Limb (tissue), 2 donors: ENCODE results near the gene SHBG.
"Not testable (repeated sequence)": the region's sequence is repeated elsewhere in the genome, so short reads cannot be mapped to it uniquely, and the experiment has no call there.

ENCODE experiments used
- DNase-seq, 2 donors: peaks; one replicate each; pipeline ENCODE4 v3.0.0-alpha.2; 2016; ENCODE audit errors: extremely low spot score in 2 of 2

The SHBG gene

DNA sequence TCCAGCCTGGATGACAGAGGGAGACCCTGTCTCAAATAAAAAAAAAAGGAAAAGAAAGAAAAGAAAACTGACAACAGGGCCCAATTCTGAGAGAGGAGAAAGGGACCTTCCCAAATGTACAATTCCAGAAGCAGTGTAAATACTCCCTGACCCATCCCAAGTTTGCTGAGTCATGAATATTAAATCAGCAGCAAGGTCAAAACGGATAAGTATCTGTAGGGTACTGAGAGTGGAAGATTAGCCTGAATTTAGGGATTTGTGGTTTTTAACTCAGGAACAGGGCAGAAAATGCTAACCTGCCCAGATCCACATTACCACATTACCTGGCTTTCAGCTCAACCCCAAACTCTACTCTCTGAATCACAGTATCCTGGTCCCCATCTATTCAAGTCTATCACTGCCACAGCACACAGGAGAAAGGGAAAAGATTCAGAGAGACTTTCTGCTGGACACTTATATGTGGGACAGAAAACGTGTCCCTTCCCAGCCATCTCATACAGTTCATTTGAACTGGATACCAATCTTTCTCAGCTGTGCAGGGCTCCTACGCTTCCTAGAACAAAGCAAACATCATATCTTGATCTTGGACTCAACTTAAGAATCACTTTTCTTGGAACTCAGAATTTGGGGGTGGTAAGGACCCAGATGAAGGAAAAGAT, 18.2 kb upstream of the SHBG start:
- DNase-seq: no peak

DNA sequence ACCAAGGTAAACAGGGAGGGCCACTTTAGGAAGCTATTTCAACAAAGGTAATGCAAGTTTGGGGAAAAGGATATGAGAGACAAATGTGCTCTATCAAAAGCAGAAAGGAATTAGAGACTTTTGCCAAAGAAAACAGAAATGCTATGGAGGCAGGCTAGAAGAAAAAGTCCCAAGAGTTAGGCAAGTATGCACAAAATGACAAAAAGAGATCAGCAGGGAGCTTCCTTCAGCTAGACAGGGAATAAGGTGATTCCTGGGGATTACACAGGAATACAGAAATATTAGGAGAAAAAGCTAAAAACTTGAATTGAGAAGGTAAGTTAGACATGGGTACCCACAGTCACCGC, 17.7 kb upstream of the SHBG start:
- DNase-seq: no peak

DNA sequence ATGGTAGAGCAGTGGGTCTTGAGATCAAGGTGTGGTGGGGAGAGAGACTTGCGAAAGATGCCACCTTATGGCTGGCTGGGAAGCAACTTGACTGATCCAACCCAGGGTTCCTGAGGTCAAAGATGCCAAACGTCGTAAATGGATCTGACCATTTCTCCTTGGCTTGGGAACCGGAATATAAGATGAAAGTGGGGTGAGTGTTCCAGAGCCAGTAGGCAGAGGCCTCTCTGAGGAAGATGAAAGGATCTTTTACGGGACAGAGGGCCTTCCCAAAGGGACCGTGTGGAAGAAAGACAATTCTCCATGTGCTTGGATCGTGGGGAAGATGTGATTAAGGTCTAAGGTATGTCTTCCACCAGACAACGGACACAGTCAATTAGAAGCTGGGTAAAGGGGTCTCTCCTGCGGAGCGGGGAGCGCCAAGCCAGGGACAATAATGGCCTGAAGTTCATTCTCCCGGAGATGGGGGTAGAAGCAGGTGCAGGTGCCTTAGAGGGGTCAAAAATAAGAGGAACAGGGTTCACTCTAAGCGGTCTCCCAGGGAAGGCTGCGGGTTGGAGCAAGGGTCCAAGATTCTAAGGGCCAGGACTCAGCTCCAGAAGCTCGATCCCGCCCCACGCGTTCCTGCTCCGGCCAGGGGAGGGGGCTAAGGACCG, 16.0 kb upstream of the SHBG start:
- DNase-seq: peak in 1 of 2 donors; percentile 21

DNA sequence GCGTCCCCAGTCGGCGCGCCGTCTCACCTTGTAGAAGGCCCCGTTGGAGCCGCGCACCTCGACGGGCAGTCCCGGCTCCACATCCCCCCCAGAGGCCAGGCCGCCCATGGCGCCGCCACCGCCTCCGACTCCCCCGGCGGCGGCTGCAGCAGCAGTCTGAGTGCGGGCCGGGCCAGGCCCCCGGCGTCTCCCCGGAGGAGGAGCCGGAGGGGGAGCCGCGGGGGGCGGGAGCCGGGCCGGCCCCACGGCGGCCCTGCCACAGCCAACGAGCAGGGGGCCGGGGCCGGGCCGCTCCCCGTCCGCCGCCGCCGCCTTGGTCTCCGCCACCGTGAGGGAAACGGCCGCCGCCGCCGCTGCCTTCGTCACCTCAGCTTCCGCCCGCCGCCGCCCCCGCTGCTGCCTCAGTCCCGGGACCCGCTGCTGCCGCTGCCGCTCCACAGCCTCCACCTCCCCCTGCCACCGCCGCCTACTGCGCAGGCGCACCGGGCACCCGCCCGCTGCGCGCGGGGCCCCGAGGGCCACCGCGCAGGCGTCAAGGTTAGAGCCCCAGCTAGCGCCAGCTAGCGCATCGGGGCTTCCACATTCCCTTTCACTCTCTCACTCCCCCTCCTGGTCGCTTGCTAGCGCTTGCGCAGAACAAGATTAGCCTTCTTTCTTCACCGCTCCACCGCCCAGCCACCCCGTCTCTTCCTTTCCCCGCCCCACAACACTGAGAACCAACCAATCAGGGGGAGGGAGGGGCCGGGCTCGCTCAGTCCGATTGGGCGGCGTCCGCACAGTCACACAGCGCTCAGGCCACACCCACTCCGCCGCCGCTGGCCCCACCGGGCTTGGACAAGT, 15.3 kb upstream of the SHBG start, which contains the start of gene FXR2:
FXR2 (minus strand) TSS at position 473 of the 840 bp plus-strand sequence; CDS start at position 108, 365 bp downstream.
- peak; percentile 100 for DNase-seq

DNA sequence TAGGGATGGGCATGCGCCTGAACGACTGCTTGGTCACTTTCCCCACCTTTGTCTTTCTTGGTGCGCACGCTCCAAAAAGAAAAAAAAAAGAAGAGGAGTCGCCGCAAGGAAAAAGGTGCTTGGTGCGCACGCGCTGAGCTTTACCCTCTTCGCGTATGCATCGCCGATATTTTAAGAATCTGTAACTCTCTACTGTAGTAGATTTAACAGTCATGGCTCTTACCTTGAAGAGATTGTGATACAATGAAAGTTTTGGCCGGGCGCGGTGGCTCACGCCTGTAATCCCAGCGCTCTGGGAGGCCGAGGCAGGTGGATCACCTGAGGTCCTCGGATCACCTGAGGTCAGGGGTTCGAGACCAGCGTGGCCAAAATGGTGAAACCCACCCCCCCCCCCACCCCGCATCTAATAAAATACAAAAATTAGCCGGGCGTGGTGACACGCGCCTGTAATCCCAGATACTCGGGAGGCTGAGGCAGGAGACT, 14.6 kb upstream of the SHBG start:
- DNase-seq: no peak

DNA sequence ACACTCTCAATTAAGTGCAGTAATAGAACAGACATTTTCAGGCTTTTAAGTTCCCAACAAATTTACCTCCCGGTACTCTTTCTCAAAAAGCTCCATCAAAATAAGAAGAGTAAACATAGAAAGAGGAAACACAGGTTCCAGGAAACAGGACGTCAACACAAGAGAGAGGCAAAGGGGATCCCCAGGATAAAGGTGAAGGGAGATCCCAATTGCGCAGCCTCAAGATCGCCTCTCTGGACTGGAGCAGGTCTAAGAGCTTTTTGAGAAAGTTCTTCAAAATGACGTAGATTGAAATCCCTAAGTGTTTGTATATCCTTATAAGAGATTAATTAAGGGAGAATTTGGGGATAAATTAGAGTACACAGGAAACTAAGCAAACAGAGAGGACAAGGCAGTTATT, 11.3 kb upstream of the SHBG start:
- DNase-seq: no peak

DNA sequence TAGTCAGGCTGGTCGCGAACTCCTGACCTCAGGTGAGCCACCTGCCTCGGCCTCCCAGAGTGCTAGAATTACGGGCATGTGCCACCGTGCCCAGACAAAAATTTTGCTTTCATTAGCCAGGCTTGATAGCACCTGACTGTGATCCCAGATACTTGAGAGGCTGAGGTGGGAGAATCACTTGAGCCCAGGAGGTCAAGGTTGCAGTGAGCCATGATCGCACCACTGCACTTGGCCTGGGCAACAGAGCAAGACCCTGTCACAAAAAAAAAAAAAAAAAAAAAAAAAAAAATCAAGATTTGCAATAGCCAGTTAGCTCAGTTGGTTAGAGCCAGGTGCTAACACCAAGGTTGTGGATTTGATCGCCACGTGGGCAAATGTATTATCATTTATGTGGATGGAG, 9.1 kb upstream of the SHBG start:
- no peak for DNase-seq

DNA sequence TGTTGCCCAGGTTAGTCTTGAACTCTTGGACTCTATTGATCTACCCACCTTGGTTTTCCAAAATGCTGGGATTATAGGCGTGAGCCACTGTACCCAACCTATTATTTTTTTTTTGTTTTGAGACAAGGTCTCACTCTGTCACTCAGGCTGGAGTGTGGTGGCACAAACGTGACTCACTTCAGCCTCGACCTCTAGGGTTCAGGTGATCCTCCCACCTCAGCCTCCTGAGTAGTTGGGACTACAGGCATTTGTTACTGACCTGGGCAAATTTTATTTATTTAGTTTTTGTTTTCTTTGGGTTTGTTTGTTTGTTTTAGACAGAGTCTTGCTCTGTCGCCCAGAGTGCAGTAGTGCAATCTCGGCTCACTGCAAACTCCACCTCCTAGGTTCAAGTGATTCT, 6.3 kb upstream of the SHBG start:
- DNase-seq: no peak

DNA sequence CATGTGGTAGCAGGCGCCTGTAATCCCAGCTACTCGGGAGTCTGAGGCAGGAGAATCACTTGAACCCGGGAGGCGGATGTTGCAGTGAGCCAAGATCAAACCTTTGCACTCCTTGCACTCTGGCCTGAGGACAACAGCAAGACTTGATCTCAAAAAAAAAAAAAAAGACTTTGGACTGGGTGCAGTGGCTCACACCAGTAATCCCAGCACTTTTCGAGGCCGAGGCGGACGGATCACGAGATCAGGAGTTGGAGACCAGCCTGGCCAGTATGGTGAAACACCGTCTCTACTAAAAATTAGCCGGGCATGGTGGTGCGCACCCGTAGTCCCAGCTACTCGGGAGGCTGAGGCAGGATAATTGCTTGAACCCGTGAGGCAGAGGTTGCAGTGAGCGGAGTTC, 4.2 kb upstream of the SHBG start:
- not testable (repeated sequence) for DNase-seq

DNA sequence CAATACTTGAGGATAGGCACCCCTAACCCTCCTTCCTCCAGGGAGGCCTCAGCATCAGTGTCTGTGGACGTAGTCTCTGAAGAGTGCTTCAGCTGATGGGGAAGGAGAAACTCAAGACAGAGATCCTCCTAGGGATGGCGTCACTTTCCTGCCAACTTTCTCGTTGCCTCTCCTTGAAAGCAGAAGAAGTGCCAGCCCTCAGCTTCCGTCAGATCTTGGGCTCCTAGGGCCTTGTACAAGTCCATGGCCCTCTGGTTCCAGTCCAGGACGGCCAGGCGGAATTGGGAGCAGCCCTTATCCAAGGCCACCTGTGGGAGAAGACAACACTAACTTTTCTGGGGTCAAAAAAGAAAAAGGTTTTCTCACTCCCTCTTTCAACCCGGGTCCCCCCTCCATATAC, 3.6 kb upstream of the SHBG start:
- no peak for DNase-seq

DNA sequence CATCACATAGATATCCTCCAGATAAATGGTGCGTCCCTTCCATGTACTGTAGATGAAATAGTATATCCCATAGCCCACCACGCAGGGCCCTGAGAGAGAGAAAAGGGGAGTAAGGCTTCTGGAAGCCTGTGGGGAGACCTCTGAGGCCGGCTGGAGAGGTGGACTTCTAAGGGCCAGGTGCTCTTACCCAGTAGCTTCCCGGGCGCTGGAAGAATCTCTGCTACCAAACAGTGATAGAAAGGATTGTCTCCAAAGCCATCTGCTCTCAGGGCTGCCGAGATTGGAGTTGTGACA, 3.0 kb upstream of the SHBG start:
- DNase-seq: no peak

DNA sequence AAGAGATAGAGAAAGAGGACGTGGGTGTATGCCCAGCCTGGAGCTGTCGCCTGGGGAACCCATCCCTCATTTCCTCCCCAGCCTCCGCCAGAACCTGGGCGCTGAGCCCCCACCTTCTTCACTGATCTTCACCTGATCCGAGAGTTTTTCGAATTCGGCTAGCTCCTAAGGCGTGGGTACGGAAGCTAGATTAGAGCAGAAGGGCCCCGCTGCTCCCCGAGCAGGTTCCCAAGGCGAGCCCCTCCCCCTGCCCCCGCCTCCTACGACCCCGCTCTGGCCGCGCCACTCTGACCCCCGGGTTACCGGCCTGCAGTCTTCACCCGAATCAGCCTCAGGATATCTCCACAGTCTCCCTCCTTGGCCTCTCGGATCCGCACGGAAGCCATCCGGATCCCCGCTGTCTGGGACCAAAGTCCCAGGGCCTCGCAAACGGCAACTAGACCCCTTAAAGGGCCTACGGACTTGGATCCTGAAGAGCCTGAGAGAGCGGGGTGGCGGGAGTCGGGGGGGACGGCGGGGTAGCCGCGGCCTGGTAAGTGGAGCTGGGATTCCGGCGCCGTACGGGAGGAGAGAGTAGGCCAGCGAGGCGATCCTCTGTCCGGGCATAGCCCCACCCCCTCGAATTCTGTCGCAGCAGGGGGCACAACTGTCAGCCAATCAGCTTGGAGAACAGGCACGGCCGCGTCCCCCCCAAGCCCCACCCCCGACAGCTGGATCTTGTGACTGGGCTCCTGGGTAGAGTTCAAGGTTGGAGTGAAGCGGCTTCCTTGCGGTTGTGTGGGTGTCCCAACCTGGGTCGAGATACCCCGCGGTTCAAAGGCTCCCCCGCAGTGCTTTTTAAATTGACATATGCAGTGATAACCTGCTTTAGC, 2.4 kb upstream of the SHBG start, which contains the start of gene SAT2:
SAT2 (minus strand) TSS at position 572 of the 872 bp plus-strand sequence; CDS start at position 386, 186 bp downstream.
- peak; percentile 92 to 98 for DNase-seq

DNA sequence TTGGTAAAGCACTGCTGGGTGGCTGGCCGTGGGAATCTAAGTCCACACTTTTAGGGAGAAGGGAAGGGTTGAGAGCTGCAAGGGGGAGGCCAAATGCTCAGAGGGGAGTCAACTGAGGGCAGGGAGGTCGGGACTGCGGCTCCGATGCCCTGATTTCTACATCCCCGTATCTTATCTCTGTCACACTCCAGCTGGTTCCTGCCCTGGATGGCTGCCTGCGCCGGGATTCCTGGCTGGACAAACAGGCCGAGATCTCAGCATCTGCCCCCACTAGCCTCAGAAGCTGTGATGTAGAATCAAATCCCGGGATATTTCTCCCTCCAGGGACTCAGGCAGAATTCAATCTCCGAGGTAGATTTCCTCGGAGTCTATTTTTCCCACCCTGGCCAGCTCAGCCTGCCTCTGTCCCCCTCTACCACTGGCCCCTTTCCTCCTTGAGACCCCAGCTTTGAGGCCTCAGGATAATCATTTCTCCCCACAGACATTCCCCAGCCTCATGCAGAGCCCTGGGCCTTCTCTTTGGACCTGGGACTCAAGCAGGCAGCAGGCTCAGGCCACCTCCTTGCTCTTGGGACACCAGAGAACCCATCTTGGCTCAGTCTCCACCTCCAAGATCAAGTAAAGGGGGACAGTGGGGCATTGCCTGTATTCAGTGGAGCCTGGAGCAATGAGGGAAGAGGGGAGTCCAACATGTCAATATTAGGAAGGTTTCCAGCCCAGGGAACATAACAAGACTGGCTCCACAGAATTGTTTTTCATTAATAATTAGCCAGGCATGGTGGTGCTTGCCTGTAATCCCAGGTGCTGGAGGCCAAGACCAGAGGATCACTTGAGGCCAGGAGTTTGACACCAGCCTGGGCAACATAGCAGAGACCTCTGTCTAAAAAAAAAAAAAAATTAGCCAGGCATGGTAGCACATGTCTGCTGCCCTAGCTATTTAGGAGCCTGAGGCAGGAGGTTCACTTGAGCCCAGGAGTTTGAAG, 1.8 kb downstream of the SHBG start:
- no peak for DNase-seq

DNA sequence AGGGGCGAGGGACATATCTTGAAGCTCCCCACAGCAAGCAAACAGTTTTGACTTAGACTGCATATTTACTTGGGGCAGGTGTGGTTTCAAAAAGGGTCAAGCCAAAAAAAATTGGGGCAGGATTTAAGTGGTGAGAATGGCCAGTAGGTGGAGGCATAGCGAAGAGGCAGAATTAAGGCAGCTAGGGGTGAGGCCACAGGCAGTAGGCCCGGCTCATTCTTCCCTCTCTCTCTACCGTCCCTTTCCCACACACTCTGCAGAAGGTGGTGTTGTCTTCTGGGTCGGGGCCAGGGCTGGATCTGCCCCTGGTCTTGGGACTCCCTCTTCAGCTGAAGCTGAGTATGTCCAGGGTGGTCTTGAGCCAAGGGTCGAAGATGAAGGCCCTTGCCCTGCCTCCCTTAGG, 2.6 kb downstream of the SHBG start:
- no peak for DNase-seq

DNA sequence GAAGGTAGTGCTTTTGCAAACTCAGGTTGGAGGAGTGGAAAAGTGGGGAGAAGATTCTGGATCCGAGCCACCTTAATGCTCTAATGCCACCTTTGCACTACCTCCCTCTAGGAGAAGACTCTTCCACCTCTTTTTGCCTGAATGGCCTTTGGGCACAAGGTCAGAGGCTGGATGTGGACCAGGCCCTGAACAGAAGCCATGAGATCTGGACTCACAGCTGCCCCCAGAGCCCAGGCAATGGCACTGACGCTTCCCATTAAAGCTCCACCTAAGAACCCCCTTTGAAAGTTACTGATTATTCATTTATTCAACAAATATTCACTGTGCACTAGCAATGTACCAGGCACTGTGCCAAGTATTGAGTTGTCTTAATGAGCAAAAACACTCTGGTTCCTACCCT, 3.2 kb downstream of the SHBG start:
- DNase-seq: no peak

DNA sequence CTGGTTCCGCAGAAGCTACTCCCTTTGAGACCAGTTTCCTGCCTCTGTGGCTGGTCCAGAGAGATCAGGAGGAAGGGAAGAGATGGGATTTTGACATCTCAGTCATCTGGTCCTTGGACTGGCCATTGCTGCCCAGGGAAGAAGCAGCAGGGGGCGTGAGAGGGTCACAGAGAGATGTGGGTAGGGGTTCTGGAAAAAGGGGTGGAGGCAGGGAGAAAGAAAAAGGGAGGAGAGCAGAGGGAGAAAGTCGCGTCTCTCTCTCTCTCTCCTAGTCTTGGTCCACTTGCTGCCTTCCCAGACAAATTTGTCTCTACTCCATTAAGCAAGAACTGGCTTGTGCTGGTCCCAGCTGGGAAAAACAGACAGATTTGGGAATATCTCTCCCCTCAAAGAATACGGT, 4.4 kb downstream of the SHBG start:
- peak; percentile 62 to 80 for DNase-seq

DNA sequence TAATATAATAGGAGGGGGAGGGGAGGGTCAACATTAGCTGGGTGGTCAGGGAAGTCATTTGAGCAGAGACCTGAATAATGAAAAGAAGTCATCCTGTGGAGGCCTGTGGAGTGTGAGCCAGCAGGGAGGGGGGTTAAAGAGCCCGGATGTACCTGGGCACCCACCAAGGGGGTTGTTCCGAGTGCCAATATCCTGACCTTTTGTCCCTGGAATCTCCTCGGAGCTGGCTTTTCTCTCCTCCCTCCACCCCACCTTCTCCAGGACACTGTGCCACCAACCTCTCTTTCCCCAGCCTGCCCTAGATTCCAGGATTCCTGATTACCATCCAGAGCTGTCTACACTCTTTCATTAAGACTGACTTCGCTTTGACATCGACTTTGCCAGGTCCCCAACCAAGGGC, 6.2 kb downstream of the SHBG start:
- no peak for DNase-seq

DNA sequence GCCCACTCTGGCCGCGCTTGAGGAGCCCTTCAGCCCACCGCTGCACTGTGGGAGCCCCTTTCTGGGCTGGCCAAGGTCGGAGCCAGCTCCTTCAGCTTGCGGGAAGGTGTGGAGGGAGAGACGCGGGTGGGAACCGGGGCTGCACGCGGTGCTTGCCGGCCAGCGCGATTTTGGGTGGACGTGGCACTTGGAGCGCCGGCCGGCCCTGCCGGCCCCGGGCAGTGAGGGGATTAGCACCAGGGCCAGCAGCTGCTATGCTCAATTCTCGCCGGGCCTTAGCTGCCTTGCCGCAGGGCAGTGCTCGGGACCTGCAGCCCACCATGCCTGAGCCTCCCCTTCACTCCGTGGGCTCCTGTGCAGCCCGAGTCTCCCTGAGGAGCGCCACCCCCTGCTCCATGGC, 10.8 kb downstream of the SHBG start:
- no peak for DNase-seq

DNA sequence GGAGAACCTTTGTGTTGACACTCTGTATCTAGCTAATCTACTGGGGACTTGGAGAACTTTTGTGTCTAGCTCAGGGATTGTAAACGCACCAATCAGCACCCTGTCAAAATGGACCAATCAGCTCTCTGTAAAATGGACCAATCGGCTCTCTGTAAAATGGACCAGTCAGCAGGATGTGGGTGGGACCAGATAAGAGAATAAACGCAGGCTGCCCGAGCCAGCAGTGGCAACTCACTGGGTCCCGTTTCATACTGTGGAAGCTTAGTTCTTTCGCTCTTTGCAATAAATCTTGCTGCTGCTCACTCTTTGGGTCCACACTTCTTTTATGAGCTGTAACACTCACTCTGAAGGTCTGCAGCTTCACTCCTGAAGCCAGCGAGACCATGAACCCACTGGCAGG, 11.7 kb downstream of the SHBG start:
- DNase-seq: not testable (repeated sequence)

DNA sequence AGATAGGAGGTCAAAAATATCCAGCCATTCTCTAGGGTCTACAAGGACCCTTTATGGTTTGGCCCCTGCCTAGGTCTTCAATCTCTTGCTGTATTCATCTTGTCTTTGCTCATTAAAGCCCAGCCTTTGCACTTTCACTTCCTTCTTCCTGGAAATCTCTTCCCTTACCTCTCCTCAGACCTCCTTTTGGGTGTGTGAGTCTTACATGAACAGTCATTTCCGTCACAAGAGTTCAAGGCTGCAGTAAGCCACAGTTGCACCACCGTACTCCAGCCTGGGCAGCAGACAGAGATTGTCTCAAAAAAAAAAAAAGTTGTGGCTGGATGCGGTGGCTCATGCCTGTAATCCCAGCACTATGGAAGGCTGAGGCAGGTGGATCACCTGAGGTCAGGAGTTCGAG, 14.8 kb downstream of the SHBG start:
- DNase-seq: no peak
